ENCODE data around the gene LRRK1.

LRRK1 gene

GRCh38 chr15:100987143-100987542, 68.0 kb downstream of the LRRK1 start:
- H3K56ac ChIP-seq (ENCODE audit: low read length), result no peak overlapping the region
- H2BK5ac ChIP-seq (ENCODE audit: low read length), result no peak overlapping the region
- no peak overlapping the region for H4K5ac ChIP-seq (ENCODE audit: low read length)
- H3K36me3 ChIP-seq (ENCODE audit: control insufficient read depth, insufficient read depth, low read length), result no peaks in the 10 kb centered on the region
- H3K9ac ChIP-seq (ENCODE audit: low read length), result no peak overlapping the region
- H2BK120ac ChIP-seq (ENCODE audit: low read depth, low read length), result no peak overlapping the region
- no peaks in the 10 kb centered on the region for H3K27me3 ChIP-seq (ENCODE audit: insufficient read depth, low read length, poor library complexity)
- no peak overlapping the region for H3K4me3 ChIP-seq (ENCODE audit: low read length)
- WGBS (ENCODE audit: extremely low coverage, insufficient coverage, low lambda C conversion rate), result no CpG with 5 or more reads among the region's 4 CpGs
- H3K27ac ChIP-seq (ENCODE audit: low read depth, low read length), result no peak overlapping the region
- no peak overlapping the region for H3K23ac ChIP-seq (ENCODE audit: low read length)
- H3K79me1 ChIP-seq (ENCODE audit: low read length), result no peaks in the 10 kb centered on the region
- DNase-seq, result no peak
- no peak overlapping the region for H3K4ac ChIP-seq (ENCODE audit: low read depth, low read length)
- no peak overlapping the region for H4K8ac ChIP-seq (ENCODE audit: low read depth, low read length)
- H3K4me1 ChIP-seq (ENCODE audit: control insufficient read depth, low read depth, low read length), result no peaks in the 10 kb centered on the region
- no peak overlapping the region for H3K18ac ChIP-seq (ENCODE audit: low read length)
- no peak overlapping the region for H2AK5ac ChIP-seq (ENCODE audit: low read length)
- no peaks in the 10 kb centered on the region for H3K79me2 ChIP-seq (ENCODE audit: control insufficient read depth, insufficient read depth, low read length)
- H2BK15ac ChIP-seq (replicated peaks; ENCODE audit: low read depth), result no peak overlapping the region
- H3K4me2 ChIP-seq (ENCODE audit: low read length), result no peak overlapping the region

- Histone ChIP-seq H3K9ac (ENCODE audit: low read length) (no peak overlapping the region), H3K36me3 (ENCODE audit: control insufficient read depth, insufficient read depth, low read length) (no peaks in the 10 kb centered on the region), H3K27ac (ENCODE audit: low read depth, low read length) (no peak overlapping the region), H3K4me2 (ENCODE audit: low read length) (no peak overlapping the region), H3K4me1 (ENCODE audit: control insufficient read depth, low read depth, low read length) (no peaks in the 10 kb centered on the region), H3K79me2 (ENCODE audit: control insufficient read depth, insufficient read depth, low read length) (no peaks in the 10 kb centered on the region), H3K79me1 (ENCODE audit: low read length) (no peaks in the 10 kb centered on the region), H3K23ac (ENCODE audit: low read length) (no peak overlapping the region), H4K5ac (ENCODE audit: low read length) (no peak overlapping the region), H3K56ac (ENCODE audit: low read length) (no peak overlapping the region), H3K4me3 (ENCODE audit: low read length) (no peak overlapping the region), H3K4ac (ENCODE audit: low read depth, low read length) (no peak overlapping the region), H2AK5ac (ENCODE audit: low read length) (no peak overlapping the region), H2BK120ac (ENCODE audit: low read depth, low read length) (no peak overlapping the region), H4K8ac (ENCODE audit: low read depth, low read length) (no peak overlapping the region), H2BK15ac (replicated peaks; ENCODE audit: low read depth) (no peak overlapping the region), H3K18ac (ENCODE audit: low read length) (no peak overlapping the region), H2BK5ac (ENCODE audit: low read length) (no peak overlapping the region), H3K27me3 (ENCODE audit: insufficient read depth, low read length, poor library complexity) (no peaks in the 10 kb centered on the region)
- DNase-seq, result no peak
- no CpG with 5 or more reads among the region's 5 CpGs for WGBS (ENCODE audit: extremely low coverage, insufficient coverage, low lambda C conversion rate)
These were observed 69.1 kb downstream of the LRRK1 start for GRCh38 chr15:100988297-100988696.

- Histone ChIP-seq H3K23ac (ENCODE audit: low read length) (no peak overlapping the region), H2BK15ac (replicated peaks; ENCODE audit: low read depth) (no peak overlapping the region), H3K18ac (ENCODE audit: low read length) (no peak overlapping the region), H2AK5ac (ENCODE audit: low read length) (no peak overlapping the region), H2BK120ac (ENCODE audit: low read depth, low read length) (no peak overlapping the region), H4K5ac (ENCODE audit: low read length) (no peak overlapping the region), H3K4me3 (ENCODE audit: low read length) (no peak overlapping the region), H3K4ac (ENCODE audit: low read depth, low read length) (no peak overlapping the region), H3K36me3 (ENCODE audit: control insufficient read depth, insufficient read depth, low read length) (no peaks in the 10 kb centered on the region), H3K79me1 (ENCODE audit: low read length) (no peaks in the 10 kb centered on the region), H3K4me1 (ENCODE audit: control insufficient read depth, low read depth, low read length) (no peaks in the 10 kb centered on the region), H3K4me2 (ENCODE audit: low read length) (no peak overlapping the region), H3K56ac (ENCODE audit: low read length) (no peak overlapping the region), H3K27ac (ENCODE audit: low read depth, low read length) (no peak overlapping the region), H2BK5ac (ENCODE audit: low read length) (no peak overlapping the region), H3K79me2 (ENCODE audit: control insufficient read depth, insufficient read depth, low read length) (no peaks in the 10 kb centered on the region), H3K27me3 (ENCODE audit: insufficient read depth, low read length, poor library complexity) (no peaks in the 10 kb centered on the region), H4K8ac (ENCODE audit: low read depth, low read length) (no peak overlapping the region), H3K9ac (ENCODE audit: low read length) (no peak overlapping the region)
- no peak for DNase-seq
- no CpG with 5 or more reads among the region's 3 CpGs for WGBS (ENCODE audit: extremely low coverage, insufficient coverage, low lambda C conversion rate)
These were observed 69.7 kb downstream of the LRRK1 start for GRCh38 chr15:100988857-100989256.

- H3K27ac ChIP-seq (ENCODE audit: low read depth, low read length), result no peak overlapping the region
- H3K79me2 ChIP-seq (ENCODE audit: control insufficient read depth, insufficient read depth, low read length), result no peaks in the 10 kb centered on the region
- H4K8ac ChIP-seq (ENCODE audit: low read depth, low read length), result no peak overlapping the region
- H2BK5ac ChIP-seq (ENCODE audit: low read length), result no peak overlapping the region
- H2BK15ac ChIP-seq (replicated peaks; ENCODE audit: low read depth), result no peak overlapping the region
- no peak overlapping the region for H3K4me2 ChIP-seq (ENCODE audit: low read length)
- no peak overlapping the region for H3K4ac ChIP-seq (ENCODE audit: low read depth, low read length)
- H4K5ac ChIP-seq (ENCODE audit: low read length), result no peak overlapping the region
- no peak overlapping the region for H3K18ac ChIP-seq (ENCODE audit: low read length)
- H2BK120ac ChIP-seq (ENCODE audit: low read depth, low read length), result no peak overlapping the region
- no peaks in the 10 kb centered on the region for H3K4me1 ChIP-seq (ENCODE audit: control insufficient read depth, low read depth, low read length)
- no peak for DNase-seq
- no peak overlapping the region for H3K4me3 ChIP-seq (ENCODE audit: low read length)
- H3K27me3 ChIP-seq (ENCODE audit: insufficient read depth, low read length, poor library complexity), result no peaks in the 10 kb centered on the region
- no peak overlapping the region for H3K23ac ChIP-seq (ENCODE audit: low read length)
- no peaks in the 10 kb centered on the region for H3K79me1 ChIP-seq (ENCODE audit: low read length)
- H3K36me3 ChIP-seq (ENCODE audit: control insufficient read depth, insufficient read depth, low read length), result no peaks in the 10 kb centered on the region
- H3K9ac ChIP-seq (ENCODE audit: low read length), result no peak overlapping the region
- H2AK5ac ChIP-seq (ENCODE audit: low read length), result no peak overlapping the region
- WGBS (ENCODE audit: extremely low coverage, insufficient coverage, low lambda C conversion rate), result no CpG with 5 or more reads among the region's 17 CpGs
- no peak overlapping the region for H3K56ac ChIP-seq (ENCODE audit: low read length)
These were observed 75.7 kb downstream of the LRRK1 start for GRCh38 chr15:100994597-100995446.

- no peaks in the 10 kb centered on the region for H3K36me3 ChIP-seq (ENCODE audit: control insufficient read depth, insufficient read depth, low read length)
- H3K79me2 ChIP-seq (ENCODE audit: control insufficient read depth, insufficient read depth, low read length), result no peaks in the 10 kb centered on the region
- no peak overlapping the region for H4K5ac ChIP-seq (ENCODE audit: low read length)
- H3K4me2 ChIP-seq (ENCODE audit: low read length), result no peak overlapping the region
- no peak overlapping the region for H2BK15ac ChIP-seq (replicated peaks; ENCODE audit: low read depth)
- no peak overlapping the region for H2AK5ac ChIP-seq (ENCODE audit: low read length)
- H3K4me1 ChIP-seq (ENCODE audit: control insufficient read depth, low read depth, low read length), result no peaks in the 10 kb centered on the region
- DNase-seq, result no peak
- no peak overlapping the region for H3K27ac ChIP-seq (ENCODE audit: low read depth, low read length)
- no peak overlapping the region for H3K4me3 ChIP-seq (ENCODE audit: low read length)
- WGBS (ENCODE audit: extremely low coverage, insufficient coverage, low lambda C conversion rate), result no CpG with 5 or more reads among the region's 20 CpGs
- no peak overlapping the region for H3K18ac ChIP-seq (ENCODE audit: low read length)
- H2BK120ac ChIP-seq (ENCODE audit: low read depth, low read length), result no peak overlapping the region
- H3K4ac ChIP-seq (ENCODE audit: low read depth, low read length), result no peak overlapping the region
- no peak overlapping the region for H3K9ac ChIP-seq (ENCODE audit: low read length)
- no peak overlapping the region for H2BK5ac ChIP-seq (ENCODE audit: low read length)
- no peak overlapping the region for H4K8ac ChIP-seq (ENCODE audit: low read depth, low read length)
- no peaks in the 10 kb centered on the region for H3K27me3 ChIP-seq (ENCODE audit: insufficient read depth, low read length, poor library complexity)
- no peak overlapping the region for H3K56ac ChIP-seq (ENCODE audit: low read length)
- no peak overlapping the region for H3K23ac ChIP-seq (ENCODE audit: low read length)
- H3K79me1 ChIP-seq (ENCODE audit: low read length), result no peaks in the 10 kb centered on the region
These were observed 76.6 kb downstream of the LRRK1 start for GRCh38 chr15:100995471-100996430.

Measured in mesendoderm (in vitro differentiated cells).